SK-N-MC (cell line): ENCODE data around the gene CACNG7.

Experiments
- DNase-seq: peaks from one replicate; pipeline ENCODE4 v3.0.0-alpha.2; 2011; ENCODE audit warnings: low read depth, low spot score
- H3K27ac ChIP-seq: fragments of 200-600 bp; sonication (generic); 2 replicates; pipeline ENCODE4 v1.5.1; 2016; ENCODE audit warnings: mixed run types
- H3K36me3 ChIP-seq: fragments of 200-600 bp; sonication (generic); 2 replicates; pipeline ENCODE4 v1.6.1; 2017; ENCODE audit warnings: antibody characterized with exemption, low read length, mixed read lengths; ENCODE audit not compliant: insufficient read depth
- H3K4me3 ChIP-seq: fragments of 200-600 bp; sonication (generic); 2 replicates; pipeline ENCODE4 v1.5.1; 2016
- H3K9ac ChIP-seq: fragments of 200-600 bp; sonication (generic); 2 replicates; pipeline ENCODE4 v1.8.0; 2017; ENCODE audit warnings: mixed run types, mixed read lengths; ENCODE audit not compliant: insufficient read length
- H3K9me3 ChIP-seq: fragments of 200-600 bp; sonication (generic); 2 replicates; pipeline ENCODE4 v1.6.1; 2017; ENCODE audit warnings: low read depth, mild to moderate bottlenecking, antibody characterized with exemption, low read length, moderate library complexity, mixed read lengths
- EZH2 ChIP-seq: fragments of 200-600 bp; sonication (generic); IDR thresholded peaks from one replicate; pipeline ENCODE4 v1.6.1; 2017; ENCODE audit warnings: antibody characterized with exemption
- FOXP2 ChIP-seq: optimal IDR thresholded peaks from 2 replicates; pipeline ENCODE3; 2011; ENCODE audit warnings: mild to moderate bottlenecking, moderate library complexity; ENCODE audit not compliant: insufficient read depth; ENCODE audit errors: extremely low read length, control extremely low read depth
- POLR2AphosphoS5 ChIP-seq: IDR thresholded peaks from 2 replicates; pipeline ENCODE4 v1.6.1; 2012; ENCODE audit warnings: mild to moderate bottlenecking, low read depth, low read length, borderline replicate concordance

The CACNG7 gene

GRCh38 chr19:53961523-53962356 is 52.7 kb downstream of the CACNG7 start:
- no peaks in the 10 kb centered on the region for H3K36me3 ChIP-seq
- H3K9ac ChIP-seq: no peak overlapping the region
- no peaks in the 10 kb centered on the region for H3K9me3 ChIP-seq
- TF ChIP-seq EZH2 (no peak), FOXP2 (no peak), POLR2AphosphoS5 (no peak)
- H3K4me3 ChIP-seq: peak overlapping the region; percentile 65
- no peak overlapping the region for H3K27ac ChIP-seq
- no peak for DNase-seq

- H3K36me3 ChIP-seq: no peaks in the 10 kb centered on the region
- TF ChIP-seq FOXP2: no peak
- no peak for TF ChIP-seq EZH2
- TF ChIP-seq POLR2AphosphoS5: no peak
- no peak within 1 kb of the TSS for H3K9ac ChIP-seq
- no peak for DNase-seq
- no peaks in the 10 kb centered on the region for H3K9me3 ChIP-seq
- peak within 1 kb of the TSS; percentile 65 for H3K4me3 ChIP-seq
- H3K27ac ChIP-seq: no peak within 1 kb of the TSS
Measured at GRCh38 chr19:53962887-53963431, 53.9 kb downstream of the CACNG7 start, which contains the start of gene CACNG8. TSS of gene CACNG8 (plus strand) at chr19:53962937.

- H3K9me3 ChIP-seq: no peaks in the 10 kb centered on the region
- DNase-seq: no peak
- no peak overlapping the region for H3K27ac ChIP-seq
- TF ChIP-seq EZH2 (no peak), POLR2AphosphoS5 (no peak), FOXP2 (no peak)
- H3K9ac ChIP-seq: no peak overlapping the region
- no peak overlapping the region for H3K4me3 ChIP-seq
- H3K36me3 ChIP-seq: no peaks in the 10 kb centered on the region
Measured at GRCh38 chr19:53965091-53965490, 56.0 kb downstream of the CACNG7 start.

DNA sequence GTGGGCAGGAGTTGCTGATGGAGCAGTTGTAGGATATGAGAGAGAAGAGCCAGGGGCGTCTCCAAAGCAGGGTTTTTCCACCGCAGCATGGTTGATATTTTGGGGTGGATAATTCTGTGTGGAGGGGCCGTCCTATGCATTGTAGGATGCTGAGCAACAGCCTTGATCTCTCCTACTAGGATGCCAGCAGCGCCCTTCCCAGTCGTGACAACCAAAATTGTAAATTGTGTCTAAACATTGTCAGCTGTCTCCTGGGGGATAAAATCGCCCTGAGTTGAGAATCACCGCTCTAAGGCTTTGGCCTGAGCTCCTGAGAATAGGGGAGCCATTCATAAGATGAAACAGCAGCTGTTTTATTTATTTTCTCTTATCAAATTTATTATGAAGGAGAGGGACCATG is 57.9 kb downstream of the CACNG7 start:
- no peak overlapping the region for H3K27ac ChIP-seq
- DNase-seq: no peak
- no peaks in the 10 kb centered on the region for H3K36me3 ChIP-seq
- TF ChIP-seq EZH2 (no peak), POLR2AphosphoS5 (no peak), FOXP2 (no peak)
- H3K9me3 ChIP-seq: no peaks in the 10 kb centered on the region
- H3K4me3 ChIP-seq: no peak overlapping the region
- H3K9ac ChIP-seq: no peak overlapping the region

GRCh38 chr19:53969366-53969765 is 60.3 kb downstream of the CACNG7 start:
- Histone ChIP-seq H3K4me3 (no peak overlapping the region), H3K36me3 (no peaks in the 10 kb centered on the region), H3K27ac (no peak overlapping the region), H3K9me3 (no peaks in the 10 kb centered on the region), H3K9ac (no peak overlapping the region)
- no peak for DNase-seq
- TF ChIP-seq EZH2 (no peak), FOXP2 (no peak), POLR2AphosphoS5 (no peak)

DNA sequence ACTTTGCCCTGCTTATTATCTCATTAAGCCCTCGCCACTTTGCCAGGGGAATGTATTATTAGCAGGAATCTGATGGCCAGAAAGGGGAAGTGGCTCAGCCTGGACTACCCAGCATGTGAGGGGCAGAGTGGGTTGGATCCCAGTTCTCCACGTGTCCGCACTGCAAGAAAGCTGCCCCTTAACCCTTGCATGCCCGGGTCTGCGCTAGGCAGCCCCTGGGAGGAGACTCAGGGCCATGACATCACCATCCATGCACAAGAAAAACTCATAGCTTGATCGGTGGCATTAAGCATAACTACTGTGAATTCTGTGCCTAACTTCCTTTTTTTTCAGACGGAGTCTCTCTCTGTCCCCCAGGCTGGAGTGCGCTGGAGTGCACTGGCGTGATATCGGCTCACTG is 62.6 kb downstream of the CACNG7 start:
- TF ChIP-seq EZH2 (no peak), FOXP2 (no peak), POLR2AphosphoS5 (no peak)
- Histone ChIP-seq H3K27ac (no peak overlapping the region), H3K4me3 (no peak overlapping the region), H3K36me3 (no peaks in the 10 kb centered on the region), H3K9me3 (no peaks in the 10 kb centered on the region), H3K9ac (no peak overlapping the region)
- no peak for DNase-seq

DNA sequence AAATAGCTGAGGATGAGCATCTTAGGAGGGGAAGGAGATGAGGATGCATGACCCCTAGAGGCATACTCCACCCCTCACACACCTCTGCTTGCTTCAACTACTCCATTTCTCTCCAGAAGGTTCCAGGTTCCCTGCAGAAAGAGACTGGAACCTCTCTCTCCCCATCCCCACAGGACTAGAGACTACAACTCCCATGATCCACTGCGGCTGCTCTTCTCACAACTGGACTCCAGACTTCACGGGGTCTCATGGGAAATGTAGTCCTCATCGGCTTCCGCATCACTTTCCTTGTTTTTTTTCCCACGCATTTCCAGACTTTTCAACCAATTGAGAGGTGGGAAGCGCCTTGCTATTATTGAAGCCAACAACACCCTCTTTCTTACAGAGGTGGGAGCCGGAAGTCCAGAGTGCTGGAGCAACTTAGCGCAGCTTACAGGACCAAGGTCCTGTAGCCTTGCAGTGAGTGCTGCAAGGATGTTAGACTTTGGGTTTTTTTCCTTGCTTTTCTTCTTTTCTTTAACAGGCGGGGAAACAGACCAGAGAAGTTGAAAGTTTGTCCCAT is 68.4 kb downstream of the CACNG7 start:
- no peak overlapping the region for H3K4me3 ChIP-seq
- TF ChIP-seq FOXP2 (no peak), POLR2AphosphoS5 (no peak), EZH2 (no peak)

DNA sequence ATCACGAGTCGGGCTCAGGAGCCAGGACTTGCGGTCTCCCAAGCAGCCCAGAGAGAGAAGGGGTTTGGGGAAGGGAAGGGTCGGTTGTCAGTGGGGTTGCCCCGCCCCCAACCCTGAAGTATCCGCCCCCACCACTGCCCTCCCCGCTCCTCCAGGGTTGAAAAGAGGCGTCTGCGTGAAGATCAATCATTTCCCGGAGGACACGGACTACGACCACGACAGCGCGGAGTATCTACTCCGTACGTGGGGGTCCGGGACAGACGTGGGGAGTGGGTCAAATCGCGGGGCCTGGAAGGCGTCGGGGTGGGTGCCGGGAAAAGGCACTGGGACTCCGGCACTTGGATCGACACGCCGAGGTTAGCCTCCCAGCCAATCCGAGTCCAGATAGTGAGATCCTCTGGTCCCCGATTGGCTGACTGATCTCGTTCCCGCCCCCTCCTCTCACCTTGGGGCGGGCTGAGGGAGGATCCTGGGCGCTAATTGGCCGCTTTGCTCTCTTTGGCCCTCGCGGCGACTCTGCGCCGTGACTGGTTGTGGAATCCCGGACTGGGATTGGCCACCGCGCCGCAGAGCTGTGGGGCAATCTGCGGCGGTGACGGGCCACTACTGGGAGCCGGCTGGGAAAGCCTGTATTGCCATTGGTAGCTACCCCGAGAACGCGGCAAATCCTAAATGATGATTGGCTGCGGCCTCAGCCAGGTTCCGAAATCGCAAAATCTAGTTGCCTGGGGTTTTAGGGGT is 69.1 kb downstream of the CACNG7 start:
- Histone ChIP-seq H3K9me3 (no peaks in the 10 kb centered on the region), H3K9ac (no peak overlapping the region), H3K36me3 (no peaks in the 10 kb centered on the region), H3K4me3 (no peak overlapping the region), H3K27ac (no peak overlapping the region)
- no peak for TF ChIP-seq POLR2AphosphoS5
- no peak for TF ChIP-seq EZH2
- no peak for TF ChIP-seq FOXP2
- DNase-seq: no peak

More for the DNA sequence above, 68.4 kb downstream of the CACNG7 start:
- no peaks in the 10 kb centered on the region for H3K9me3 ChIP-seq
- peak; percentile 5 for DNase-seq
- no peaks in the 10 kb centered on the region for H3K36me3 ChIP-seq
- H3K27ac ChIP-seq: no peak overlapping the region
- H3K9ac ChIP-seq: no peak overlapping the region
